Right renal cortex interstitium (tissue), 3 donors: ENCODE data around the gene TP53INP2. TPM values are rescaled to one million over a fixed set of nuclear protein-coding genes. Genes with fewer than 3 reads are reported as not detected.
A peak's percentile ranks its signal among the peaks of the same experiment; 100 is the strongest.
"Not testable (repeated sequence)": the region's sequence is repeated elsewhere in the genome, so short reads cannot be mapped to it uniquely, and the experiment has no call there.

Experiments
- DNase-seq, 3 donors: peaks; one replicate each; pipeline ENCODE4 v3.0.0-alpha.2; 2013; ENCODE audit warnings: low read depth in 3 of 3, low spot score in 2 of 3
- polyA plus RNA-seq, 3 donors: library from polyadenylated mRNA; unstranded; fragments of 120-200 nt; gene quantifications; one replicate each; pipeline ENCODE4 v1.2.1, GENCODE V29; 2013; ENCODE audit not compliant: insufficient read length in 3 of 3

Gene TP53INP2
- polyA plus RNA-seq, 3 donors: 11.3 to 13.2 (median 12.7) TPM

GRCh38 chr20:34705008-34705396 is 858 bp downstream of the TP53INP2 start:
- no peak for DNase-seq

GRCh38 chr20:34705397-34706301 is 1.5 kb downstream of the TP53INP2 start:
- DNase-seq: no peak

- no peak for DNase-seq
Observed at GRCh38 chr20:34706302-34706875, 2.2 kb downstream of the TP53INP2 start.

- DNase-seq: no peak
Observed at GRCh38 chr20:34706912-34707784, 3.0 kb downstream of the TP53INP2 start.

GRCh38 chr20:34708621-34709043 is 4.5 kb downstream of the TP53INP2 start:
- peak in 2 of 3 donors; percentile 18 to 23 for DNase-seq

GRCh38 chr20:34709044-34709830 is 5.1 kb downstream of the TP53INP2 start:
- DNase-seq: peak; percentile 61 to 74 (median 73)

- DNase-seq: peak in 1 of 3 donors; percentile 48
Observed at GRCh38 chr20:34709831-34710567, 5.9 kb downstream of the TP53INP2 start.

- DNase-seq: no peak
Observed at GRCh38 chr20:34710568-34710839, 6.4 kb downstream of the TP53INP2 start.

- no peak for DNase-seq
Observed at GRCh38 chr20:34710861-34711574, 6.9 kb downstream of the TP53INP2 start.

- no peak for DNase-seq
Observed at GRCh38 chr20:34711813-34712430, 7.8 kb downstream of the TP53INP2 start.

- DNase-seq: no peak
Observed at GRCh38 chr20:34712525-34713192, 8.5 kb downstream of the TP53INP2 start.

- no peak for DNase-seq
Observed at GRCh38 chr20:34713194-34713943, 9.2 kb downstream of the TP53INP2 start.

GRCh38 chr20:34713944-34714515 is 9.9 kb downstream of the TP53INP2 start:
- DNase-seq: not testable (repeated sequence)

GRCh38 chr20:34715384-34715783 is 11.2 kb downstream of the TP53INP2 start:
- no peak for DNase-seq

- DNase-seq: no peak
Observed at GRCh38 chr20:34716921-34717229, 12.7 kb downstream of the TP53INP2 start.

- DNase-seq: no peak
Observed at GRCh38 chr20:34717230-34718095, 13.3 kb downstream of the TP53INP2 start.
